SK-N-SH (cell line): Measurements from ENCODE around the gene AKAP12. TPM values are rescaled to one million over a fixed set of nuclear protein-coding genes. Genes with fewer than 3 reads are reported as not detected.

Experiments used
- CTCF ChIA-PET: fragments of 300-600, 350-600 bp; formaldehyde crosslinking; extraction: SDS; loops from one replicate; lab custom pipeline; 2021; lab: Yijun Ruan, JAX
- POLR2A ChIA-PET: fragments of 350-600 bp; sonication (Branson Sonifier 250); formaldehyde crosslinking; extraction: SDS; loops from one replicate; lab custom pipeline; 2020; ENCODE audit warnings: antibody characterized with exemption, inconsistent platforms; lab: Yijun Ruan, JAX
- DNase-seq: peaks from one replicate; pipeline ENCODE4 v3.0.0; 2012
- H2AFZ ChIP-seq: fragments of 200-600 bp; sonication (generic); 2 replicates; pipeline ENCODE4 v1.8.1; 2016; ENCODE audit warnings: antibody characterized with exemption, mild to moderate bottlenecking, low read depth
- H3F3A ChIP-seq: fragments of 200-600 bp; sonication (generic); replicated peaks from 2 replicates; pipeline ENCODE3; 2016; ENCODE audit warnings: antibody characterized with exemption, mild to moderate bottlenecking; ENCODE audit not compliant: insufficient read depth
- H3K27ac ChIP-seq, 2 experiments: fragments of 200-500 bp in 1 of 2; fragments of 200-600 bp in 1 of 2; sonication (Bioruptor generic) in 1 of 2; sonication (generic), shearing (Covaris generic) in 1 of 2; 2 replicates each; pipeline versions ENCODE4 v1.5.1 to v1.6.1; 2014 to 2016; ENCODE audit warnings: low read depth in 2 of 2, inconsistent platforms in 1 of 2, low read length in 1 of 2, mild to moderate bottlenecking in 1 of 2, mixed read lengths in 1 of 2
- H3K27me3 ChIP-seq: fragments of 200-600 bp; sonication (generic), shearing (Covaris generic); 2 replicates; pipeline ENCODE4 v1.6.1; 2016; ENCODE audit warnings: mixed run types; ENCODE audit not compliant: insufficient read depth
- H3K36me3 ChIP-seq, 2 experiments: fragments of 200-500 bp in 1 of 2; fragments of 200-600 bp in 1 of 2; sonication (Bioruptor generic) in 1 of 2; sonication (generic) in 1 of 2; replicated peaks in 1 of 2; 2 replicates each; pipeline versions ENCODE3 to v1.5.1; 2014 to 2016; ENCODE audit warnings: low read length in 1 of 2, mild to moderate bottlenecking in 1 of 2; ENCODE audit not compliant: insufficient read depth in 2 of 2, control insufficient read depth in 1 of 2
- H3K4me1 ChIP-seq, 2 experiments: fragments of 200-500 bp in 1 of 2; fragments of 200-600 bp in 1 of 2; sonication (Bioruptor generic) in 1 of 2; sonication (generic), shearing (Covaris generic) in 1 of 2; 2 replicates each; pipeline versions ENCODE4 v1.5.1 to v1.6.1; 2014 to 2016; ENCODE audit warnings: low read depth in 1 of 2, low read length in 1 of 2, mixed run types in 1 of 2; ENCODE audit not compliant: insufficient read depth in 2 of 2, control insufficient read depth in 1 of 2
- H3K4me2 ChIP-seq: fragments of 200-600 bp; sonication (generic), shearing (Covaris generic); 2 replicates; pipeline ENCODE4 v1.6.1; 2017; ENCODE audit warnings: mixed run types
- H3K4me3 ChIP-seq, 2 experiments: fragments of 200-500 bp in 1 of 2; fragments of 200-600 bp in 1 of 2; sonication (Bioruptor generic) in 1 of 2; sonication (generic), shearing (Covaris generic) in 1 of 2; 2 replicates each; pipeline versions ENCODE4 v1.5.1 to v1.8.1; 2014 to 2016; ENCODE audit warnings: low read depth in 2 of 2, inconsistent platforms in 1 of 2, low read length in 1 of 2, mild to moderate bottlenecking in 1 of 2, mixed read lengths in 1 of 2, moderate library complexity in 1 of 2
- H3K79me2 ChIP-seq: fragments of 200-600 bp; sonication (generic); 2 replicates; pipeline ENCODE4 v1.8.1; 2017; ENCODE audit warnings: mild to moderate bottlenecking; ENCODE audit not compliant: insufficient read depth
- H3K9ac ChIP-seq: fragments of 200-600 bp; sonication (generic); 2 replicates; pipeline ENCODE4 v1.6.1; 2017; ENCODE audit warnings: mixed run types
- H3K9me2 ChIP-seq: fragments of 200-600 bp; sonication (generic); 2 replicates; pipeline ENCODE4 v1.6.1; 2017; ENCODE audit warnings: mixed run types
- H3K9me3 ChIP-seq: fragments of 200-600 bp; sonication (generic); 2 replicates; pipeline ENCODE4 v1.6.1; 2017; ENCODE audit warnings: mixed run types, mild to moderate bottlenecking, moderate library complexity
- H4K20me1 ChIP-seq: fragments of 200-600 bp; sonication (generic); 2 replicates; pipeline ENCODE4 v1.6.1; 2017; ENCODE audit warnings: mild to moderate bottlenecking, mixed run types; ENCODE audit not compliant: insufficient read depth
- CHD2 ChIP-seq: fragments of 150-350 bp; IDR thresholded peaks from 2 replicates; pipeline ENCODE4 v1.6.1; 2018; ENCODE audit warnings: low read length; ENCODE audit not compliant: partially characterized antibody
- ELF1 ChIP-seq: IDR thresholded peaks from 2 replicates; pipeline ENCODE4 v1.4.0; 2012
- EP300 ChIP-seq, 2 experiments: IDR thresholded peaks; 2 replicates each; pipeline versions ENCODE4 v1.4.0 to v1.6.1; 2012; ENCODE audit warnings: borderline replicate concordance in 1 of 2, low read depth in 1 of 2, low read length in 1 of 2
- EZH2phosphoT487 ChIP-seq: fragments of 200-600 bp; sonication (generic); IDR thresholded peaks from 2 replicates; pipeline ENCODE4 v1.6.1; 2017; ENCODE audit warnings: low read depth, mixed run types, mild to moderate bottlenecking, antibody characterized with exemption, moderate library complexity, borderline replicate concordance
- FOSL2 ChIP-seq: IDR thresholded peaks from 2 replicates; pipeline ENCODE4 v1.4.0; 2012; ENCODE audit warnings: low read depth, mild to moderate bottlenecking, moderate library complexity, borderline replicate concordance
- GATA2 ChIP-seq: sonication (generic); formaldehyde crosslinking; IDR thresholded peaks from 2 replicates; pipeline ENCODE4 v1.5.0; 2020; ENCODE audit warnings: mild to moderate bottlenecking, missing genetic modification reagents
- MAX ChIP-seq: IDR thresholded peaks from 2 replicates; pipeline ENCODE4 v1.4.0; 2012; ENCODE audit warnings: low read depth
- MEF2A ChIP-seq: IDR thresholded peaks from 2 replicates; pipeline ENCODE4 v1.4.0; 2012; ENCODE audit warnings: low read depth, borderline replicate concordance
- MXI1 ChIP-seq: IDR thresholded peaks from 2 replicates; pipeline ENCODE4 v1.6.1; 2012; ENCODE audit warnings: mild to moderate bottlenecking, low read depth, low read length, improper control_type of control experiment
- NFIC ChIP-seq: IDR thresholded peaks from 2 replicates; pipeline ENCODE4 v1.4.0; 2012; ENCODE audit warnings: borderline replicate concordance
- POLR2AphosphoS5 ChIP-seq: IDR thresholded peaks from 2 replicates; pipeline ENCODE4 v1.6.1; 2012; ENCODE audit warnings: low read depth, low read length
- RCOR1 ChIP-seq: fragments of 150-350 bp; IDR thresholded peaks from 2 replicates; pipeline ENCODE4 v1.6.1; 2017; ENCODE audit warnings: antibody characterized with exemption, low read length
- RFX5 ChIP-seq: IDR thresholded peaks from 2 replicates; pipeline ENCODE4 v1.6.1; 2012; ENCODE audit warnings: mild to moderate bottlenecking, improper control_type of control experiment, low read length
- TCF12 ChIP-seq: IDR thresholded peaks from 2 replicates; pipeline ENCODE4 v1.4.0; 2012
- TEAD4 ChIP-seq: IDR thresholded peaks from 2 replicates; pipeline ENCODE4 v1.4.0; 2012; ENCODE audit warnings: mild to moderate bottlenecking, borderline replicate concordance; ENCODE audit not compliant: insufficient read depth
- WGBS: methylation state at CpG from one replicate; pipeline ENCODE4 v1.1.6; 2017; ENCODE audit warnings: low lambda C conversion rate; 5-methylcytosine and 5-hydroxymethylcytosine counted together
- polyA plus RNA-seq, 3 experiments: library from polyadenylated mRNA; depleted of rRNA; stranded (reverse); fragments of >200 nt; gene quantifications; 2 replicates each; pipeline ENCODE4 v1.2.3, GENCODE V29; 2012
- TF ChIP-seq, protein P1 (sequence below): IDR thresholded peaks from 2 replicates; pipeline ENCODE4 v1.4.0; 2012; ENCODE audit warnings: low read depth, borderline replicate concordance
- TF ChIP-seq, protein P2 (sequence below): IDR thresholded peaks from 2 replicates; pipeline ENCODE4 v1.4.0; 2012; ENCODE audit warnings: low read depth, borderline replicate concordance

Gene AKAP12
- polyA plus RNA-seq, 1 of the 3 experiments (the other 2 are of a cell fraction): 46.5 TPM

DNA sequence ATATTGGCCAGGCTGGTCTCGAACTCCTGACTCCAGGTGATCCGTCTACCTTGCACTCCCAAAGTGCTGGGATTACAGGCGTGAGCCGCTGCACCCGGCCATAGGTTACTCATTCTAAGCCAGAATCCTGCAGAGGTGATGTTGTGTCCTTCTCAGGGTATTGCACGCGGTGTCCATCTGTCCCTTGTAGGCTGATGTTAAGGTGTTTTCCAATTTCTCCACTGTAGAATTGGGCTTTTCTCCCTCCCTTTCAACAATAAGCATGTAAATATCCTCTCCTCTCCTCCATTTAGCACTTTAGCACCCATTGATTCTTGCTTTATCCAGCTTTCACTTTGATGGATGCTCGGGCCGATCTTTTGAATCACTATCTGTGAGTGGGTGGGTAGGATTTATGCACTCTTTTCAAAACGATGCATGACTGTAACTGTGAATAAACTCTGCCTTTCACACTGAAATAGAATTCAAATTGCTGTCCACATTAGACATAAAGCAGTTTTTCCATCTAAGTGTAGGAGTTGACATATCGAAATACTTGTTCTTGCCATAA lies 99.0 kb downstream of the AKAP12 start (continued):
- no peak for TF ChIP-seq MAX
- no peak for TF ChIP-seq MEF2A
- TF ChIP-seq RCOR1: no peak
- TF ChIP-seq, protein P1, sequence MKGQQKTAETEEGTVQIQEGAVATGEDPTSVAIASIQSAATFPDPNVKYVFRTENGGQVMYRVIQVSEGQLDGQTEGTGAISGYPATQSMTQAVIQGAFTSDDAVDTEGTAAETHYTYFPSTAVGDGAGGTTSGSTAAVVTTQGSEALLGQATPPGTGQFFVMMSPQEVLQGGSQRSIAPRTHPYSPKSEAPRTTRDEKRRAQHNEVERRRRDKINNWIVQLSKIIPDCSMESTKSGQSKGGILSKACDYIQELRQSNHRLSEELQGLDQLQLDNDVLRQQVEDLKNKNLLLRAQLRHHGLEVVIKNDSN: no peak

- no peak for DNase-seq
- Histone ChIP-seq H4K20me1 (0 out of 2 replicates have a peak, but pooled peaks cover 3% of the 10 kb centered on the region), H3K27ac (no peak overlapping the region), H3K4me3 (no peak overlapping the region), H3K27me3 (no peaks in the 10 kb centered on the region), H3K9me3 (no peaks in the 10 kb centered on the region), H3F3A (peaks cover 5% of the 10 kb centered on the region), H3K9ac (no peak overlapping the region), H3K36me3 (peaks cover 4 to 9% of the 10 kb centered on the region in 2 experiments), H3K79me2 (peaks cover 65% of the 10 kb centered on the region), H3K4me2 (no peak overlapping the region), H3K9me2 (no peaks in the 10 kb centered on the region)
- ChIA-PET CTCF (no interaction called here), POLR2A (no interaction called here)
- 91% methylated on average over 4 of the region's 4 CpGs for WGBS
- no peak for TF ChIP-seq GATA2 (CRISPR knock-in tag)
- TF ChIP-seq, protein P2, sequence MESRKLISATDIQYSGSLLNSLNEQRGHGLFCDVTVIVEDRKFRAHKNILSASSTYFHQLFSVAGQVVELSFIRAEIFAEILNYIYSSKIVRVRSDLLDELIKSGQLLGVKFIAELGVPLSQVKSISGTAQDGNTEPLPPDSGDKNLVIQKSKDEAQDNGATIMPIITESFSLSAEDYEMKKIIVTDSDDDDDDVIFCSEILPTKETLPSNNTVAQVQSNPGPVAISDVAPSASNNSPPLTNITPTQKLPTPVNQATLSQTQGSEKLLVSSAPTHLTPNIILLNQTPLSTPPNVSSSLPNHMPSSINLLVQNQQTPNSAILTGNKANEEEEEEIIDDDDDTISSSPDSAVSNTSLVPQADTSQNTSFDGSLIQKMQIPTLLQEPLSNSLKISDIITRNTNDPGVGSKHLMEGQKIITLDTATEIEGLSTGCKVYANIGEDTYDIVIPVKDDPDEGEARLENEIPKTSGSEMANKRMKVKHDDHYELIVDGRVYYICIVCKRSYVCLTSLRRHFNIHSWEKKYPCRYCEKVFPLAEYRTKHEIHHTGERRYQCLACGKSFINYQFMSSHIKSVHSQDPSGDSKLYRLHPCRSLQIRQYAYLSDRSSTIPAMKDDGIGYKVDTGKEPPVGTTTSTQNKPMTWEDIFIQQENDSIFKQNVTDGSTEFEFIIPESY: no peak
- TF ChIP-seq, all 33 proteins: peak for 0
- no peak overlapping the region for H2AFZ ChIP-seq
- H3K4me1 ChIP-seq: no peaks in the 10 kb centered on the region
These were observed 99.6 kb downstream of the AKAP12 start for GRCh38 chr6:151339369-151339768.

DNA sequence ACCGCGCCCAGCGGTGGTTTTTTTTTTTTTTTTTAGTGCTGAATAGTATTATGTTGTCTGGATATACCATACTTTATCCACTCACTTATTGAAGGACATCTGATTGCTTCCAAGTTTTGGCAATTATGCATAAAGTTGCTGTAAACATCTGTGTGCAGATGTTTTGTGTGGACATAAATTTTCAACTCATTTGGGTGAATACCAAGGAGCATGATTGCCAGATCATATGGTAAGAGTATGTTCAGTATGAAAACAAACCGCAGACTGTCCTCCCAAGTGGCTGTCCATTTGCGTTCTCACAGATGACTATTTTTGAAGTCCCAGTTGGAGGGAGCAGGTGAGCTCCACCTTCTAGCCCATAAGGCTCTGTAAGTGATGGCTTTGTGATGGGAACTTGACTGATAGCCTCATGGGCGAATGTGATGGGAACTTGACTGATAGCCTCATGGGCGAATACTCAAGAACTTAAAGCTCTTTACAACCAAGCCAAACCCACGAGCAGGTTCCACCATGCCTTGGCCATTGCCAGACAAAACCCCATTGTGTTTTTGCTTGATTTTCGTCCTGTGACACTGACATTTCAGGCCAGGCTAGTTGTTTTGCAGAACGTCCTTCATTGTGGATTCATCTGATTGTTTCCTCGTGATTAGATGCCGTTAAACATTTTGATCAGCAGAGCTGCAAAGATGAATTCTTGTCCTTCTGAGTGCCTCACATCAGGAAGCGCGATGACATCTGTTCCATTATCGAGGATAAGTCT lies 100.6 kb downstream of the AKAP12 start:
- peaks cover 5% of the 10 kb centered on the region for H3F3A ChIP-seq
- H3K9me3 ChIP-seq: no peaks in the 10 kb centered on the region
- H3K27me3 ChIP-seq: no peaks in the 10 kb centered on the region
- no peaks in the 10 kb centered on the region for H3K4me1 ChIP-seq
- POLR2A ChIA-PET: no interaction called here
- H3K36me3 ChIP-seq: peaks cover 4 to 9% of the 10 kb centered on the region in 2 experiments
- peaks cover 69% of the 10 kb centered on the region for H3K79me2 ChIP-seq
- H3K9ac ChIP-seq: no peak overlapping the region
- H3K4me3 ChIP-seq: no peak overlapping the region
- H2AFZ ChIP-seq: no peak overlapping the region
- no peak overlapping the region for H3K4me2 ChIP-seq
- CTCF ChIA-PET: interaction anchor here (1.5 kb wide), 1 partner anchor 30 kb away, joined by 3 read pairs; no protein-coding TSS in a partner anchor
- H3K9me2 ChIP-seq: no peaks in the 10 kb centered on the region
- H3K27ac ChIP-seq: no peak overlapping the region
- 0 out of 2 replicates have a peak, but pooled peaks cover 3% of the 10 kb centered on the region for H4K20me1 ChIP-seq
- DNase-seq: no peak
- 94% methylated on average over 15 of the region's 15 CpGs for WGBS
- TF ChIP-seq EZH2phosphoT487 (no peak), ELF1 (no peak), TEAD4 (no peak), EP300 (IDR thresholded peaks at IDR 0.05; ENCODE audit: borderline replicate concordance in 1 of 2, low read depth in 1 of 2, low read length in 1 of 2) (no peak), NFIC (no peak), CHD2 (no peak), FOSL2 (no peak), MEF2A (no peak), RCOR1 (no peak), MXI1 (no peak), POLR2AphosphoS5 (no peak), TCF12 (no peak), RFX5 (no peak)
- TF ChIP-seq, protein P2: no peak
- TF ChIP-seq, protein P1: no peak
